Fibroblast of lung (primary cell): ENCODE measurements around the gene IRF5.

Experiments used
- EZH2 ChIP-seq: IDR thresholded peaks from 2 replicates; pipeline ENCODE4 v1.5.1; 2012; ENCODE audit warnings: low read length, control low read depth, mild to moderate bottlenecking; ENCODE audit errors: missing control alignments
- TF ChIP-seq, protein P1 (sequence below), 2 donors: IDR thresholded peaks in 1 of 2; conservative IDR thresholded peaks in 1 of 2; 1 replicate in 1 of 2; 2 replicates in 1 of 2; pipeline ENCODE4 v1.5.1; 2011 to 2012; ENCODE audit warnings: low read length in 2 of 2, control low read depth in 1 of 2, inconsistent platforms in 1 of 2, low read depth in 1 of 2, mild to moderate bottlenecking in 1 of 2

DNA sequence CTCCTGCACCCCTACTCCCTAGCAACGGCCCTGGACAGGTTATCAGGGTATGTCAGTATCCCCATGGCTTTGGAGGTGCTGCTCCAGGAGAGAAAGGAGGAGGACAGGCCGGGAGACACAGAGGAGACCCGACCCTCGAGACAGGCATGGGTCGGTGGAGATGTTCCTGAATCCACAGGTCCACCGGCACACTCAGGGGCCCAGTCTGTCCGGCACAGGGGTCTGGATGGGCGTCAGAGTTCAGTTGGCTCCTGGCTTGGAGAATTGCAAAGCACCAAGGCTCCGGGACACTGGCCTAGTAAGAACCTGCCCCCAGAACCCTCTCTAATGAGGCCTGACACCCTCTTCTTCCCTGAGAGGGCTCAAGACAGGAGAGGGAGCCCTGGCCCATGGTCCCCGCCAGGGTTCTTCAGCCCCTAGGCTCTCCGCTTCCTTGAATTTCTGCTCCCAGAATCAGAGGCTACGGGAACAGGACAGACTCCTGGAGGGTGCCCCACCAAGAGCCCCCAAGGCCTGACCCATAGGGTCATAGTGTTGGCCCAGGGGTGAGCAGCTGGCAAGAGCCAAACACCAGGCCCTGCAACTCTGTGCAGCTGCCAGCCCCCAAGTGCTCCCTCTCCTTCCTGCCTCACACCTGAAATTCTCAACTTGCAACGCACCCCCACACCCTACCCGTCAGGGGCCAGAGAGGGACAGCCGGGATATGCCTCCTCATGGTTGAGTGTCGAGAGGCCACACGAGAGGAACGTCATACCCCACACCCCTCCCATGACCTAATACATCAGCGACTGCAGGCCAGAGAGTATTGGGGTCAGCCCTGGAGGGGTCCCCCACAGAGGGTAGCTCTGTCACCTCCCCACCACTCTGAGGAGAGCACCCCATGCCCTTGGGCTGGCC is 5.5 kb upstream of the IRF5 start:
- TF ChIP-seq, protein P1, sequence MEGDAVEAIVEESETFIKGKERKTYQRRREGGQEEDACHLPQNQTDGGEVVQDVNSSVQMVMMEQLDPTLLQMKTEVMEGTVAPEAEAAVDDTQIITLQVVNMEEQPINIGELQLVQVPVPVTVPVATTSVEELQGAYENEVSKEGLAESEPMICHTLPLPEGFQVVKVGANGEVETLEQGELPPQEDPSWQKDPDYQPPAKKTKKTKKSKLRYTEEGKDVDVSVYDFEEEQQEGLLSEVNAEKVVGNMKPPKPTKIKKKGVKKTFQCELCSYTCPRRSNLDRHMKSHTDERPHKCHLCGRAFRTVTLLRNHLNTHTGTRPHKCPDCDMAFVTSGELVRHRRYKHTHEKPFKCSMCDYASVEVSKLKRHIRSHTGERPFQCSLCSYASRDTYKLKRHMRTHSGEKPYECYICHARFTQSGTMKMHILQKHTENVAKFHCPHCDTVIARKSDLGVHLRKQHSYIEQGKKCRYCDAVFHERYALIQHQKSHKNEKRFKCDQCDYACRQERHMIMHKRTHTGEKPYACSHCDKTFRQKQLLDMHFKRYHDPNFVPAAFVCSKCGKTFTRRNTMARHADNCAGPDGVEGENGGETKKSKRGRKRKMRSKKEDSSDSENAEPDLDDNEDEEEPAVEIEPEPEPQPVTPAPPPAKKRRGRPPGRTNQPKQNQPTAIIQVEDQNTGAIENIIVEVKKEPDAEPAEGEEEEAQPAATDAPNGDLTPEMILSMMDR (conservative IDR thresholded peaks at IDR 0.05 in 1 of 2, IDR thresholded peaks at IDR 0.05 in 1 of 2; ENCODE audit: low read depth in 1 of 2, low read length in 2 of 2), result no peak
- TF ChIP-seq EZH2, result no peak
